ENCODE data around the gene MRPS2. TPM values are rescaled to one million over a fixed set of nuclear protein-coding genes. Genes with fewer than 3 reads are reported as not detected.

Gene MRPS2
- polyA plus RNA-seq, 4 donors, result 32.4 to 65.9 (median 41.6) TPM

DNA sequence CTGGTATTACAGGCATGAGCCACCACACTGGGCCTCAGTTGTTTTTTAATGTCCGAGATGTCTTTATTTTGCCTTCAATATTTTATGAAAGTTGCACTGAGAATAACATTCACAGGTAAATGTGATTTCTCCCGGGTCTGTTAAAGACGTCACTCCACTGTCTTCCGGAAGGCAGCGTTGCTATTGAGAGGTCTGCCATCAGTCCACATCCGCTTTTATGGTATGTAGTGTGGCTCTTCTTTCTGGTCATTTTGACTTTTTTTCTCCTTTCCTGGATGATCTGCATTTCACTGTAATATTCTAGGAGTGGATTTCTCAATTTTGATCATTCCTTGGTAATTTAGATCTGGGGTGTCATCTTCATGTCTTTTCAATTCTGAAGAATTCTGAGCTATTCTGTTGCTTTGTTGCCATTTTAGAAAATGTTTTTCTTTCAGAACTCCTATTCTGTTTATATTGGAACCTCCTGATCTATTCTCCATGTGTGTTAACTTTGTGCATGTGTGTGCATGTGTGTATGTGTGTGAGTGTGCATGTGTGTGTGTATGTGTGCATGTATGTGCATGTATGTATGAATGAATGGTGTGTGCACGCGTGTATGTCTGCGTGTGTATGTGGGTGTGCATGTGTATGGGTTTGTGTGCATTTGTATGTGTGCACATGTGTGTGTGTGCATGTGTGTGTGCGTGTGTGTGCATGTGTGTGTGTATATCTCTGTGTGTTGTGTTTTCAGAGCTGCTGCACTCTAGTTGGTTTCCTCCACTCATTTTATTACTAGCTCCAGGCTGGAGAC lies 18.9 kb downstream of the MRPS2 start:
- Histone ChIP-seq H3K27ac (ENCODE audit: low read depth in 1 of 3, low read length in 2 of 3) (no peak overlapping the region), H3K27me3 (ENCODE audit: control insufficient read depth in 3 of 3, insufficient read depth in 3 of 3, low read length in 3 of 3) (peaks cover 0 to 1% (median 0%) of the 10 kb centered on the region in 3 donors), H3K4me3 (ENCODE audit: low read depth in 1 of 3, low read length in 3 of 3) (no peak overlapping the region), H3K4me1 (ENCODE audit: control insufficient read depth in 3 of 3, insufficient read depth in 2 of 3, low read depth in 1 of 3, low read length in 2 of 3) (no peaks in the 10 kb centered on the region), H3K36me3 (ENCODE audit: control insufficient read depth in 3 of 3, insufficient read depth in 2 of 3, low read depth in 1 of 3, low read length in 3 of 3) (no peaks in the 10 kb centered on the region), H3K9me3 (ENCODE audit: control insufficient read depth in 2 of 2, insufficient read depth in 1 of 2, low read depth in 1 of 2, low read length in 1 of 2) (no peaks in the 10 kb centered on the region)
- whole genome bisulfite sequencing, 3 donors, result 89 to 90% (median 90%) methylated on average over 10 of the region's 10 CpGs
- no peak for DNase-seq
- FAIRE-seq, result no peak

GRCh38 chr9:135520916-135521607 lies 20.6 kb downstream of the MRPS2 start, which contains the start of gene LCN1:
Gene LCN1 (plus strand): TSS chr9:135521440. CDS start chr9:135521498, 58 bp downstream.
- WGBS, 3 donors, result 81 to 85% (median 84%) methylated on average over 17 to 18 of the region's 18 CpGs
- DNase-seq, result no peak
- no peaks in the 10 kb centered on the region for H3K9me3 ChIP-seq (ENCODE audit: control insufficient read depth in 2 of 2, insufficient read depth in 1 of 2, low read depth in 1 of 2, low read length in 1 of 2)
- no peaks in the 10 kb centered on the region for H3K36me3 ChIP-seq (ENCODE audit: control insufficient read depth in 3 of 3, insufficient read depth in 2 of 3, low read depth in 1 of 3, low read length in 3 of 3)
- H3K4me1 ChIP-seq (ENCODE audit: control insufficient read depth in 3 of 3, insufficient read depth in 2 of 3, low read depth in 1 of 3, low read length in 2 of 3), result no peaks in the 10 kb centered on the region
- peaks cover 0 to 1% (median 0%) of the 10 kb centered on the region in 3 donors for H3K27me3 ChIP-seq (ENCODE audit: control insufficient read depth in 3 of 3, insufficient read depth in 3 of 3, low read length in 3 of 3)
- no peak for FAIRE-seq
- no peak within 1 kb of the TSS for H3K27ac ChIP-seq (ENCODE audit: low read depth in 1 of 3, low read length in 2 of 3)
- no peak within 1 kb of the TSS for H3K4me3 ChIP-seq (ENCODE audit: low read depth in 1 of 3, low read length in 3 of 3)

GRCh38 chr9:135521608-135522095 lies 21.2 kb downstream of the MRPS2 start:
- H3K4me1 ChIP-seq (ENCODE audit: control insufficient read depth in 3 of 3, insufficient read depth in 2 of 3, low read depth in 1 of 3, low read length in 2 of 3), result no peaks in the 10 kb centered on the region
- no peaks in the 10 kb centered on the region for H3K36me3 ChIP-seq (ENCODE audit: control insufficient read depth in 3 of 3, insufficient read depth in 2 of 3, low read depth in 1 of 3, low read length in 3 of 3)
- no peak overlapping the region for H3K4me3 ChIP-seq (ENCODE audit: low read depth in 1 of 3, low read length in 3 of 3)
- no peak overlapping the region for H3K27ac ChIP-seq (ENCODE audit: low read depth in 1 of 3, low read length in 2 of 3)
- H3K9me3 ChIP-seq (ENCODE audit: control insufficient read depth in 2 of 2, insufficient read depth in 1 of 2, low read depth in 1 of 2, low read length in 1 of 2), result no peaks in the 10 kb centered on the region
- peaks cover 0 to 1% (median 0%) of the 10 kb centered on the region in 3 donors for H3K27me3 ChIP-seq (ENCODE audit: control insufficient read depth in 3 of 3, insufficient read depth in 3 of 3, low read length in 3 of 3)
- 77 to 85% (median 80%) methylated on average over 8 to 11 of the region's 11 CpGs for WGBS, 3 donors
- DNase-seq (no peak), FAIRE-seq (no peak)

DNA sequence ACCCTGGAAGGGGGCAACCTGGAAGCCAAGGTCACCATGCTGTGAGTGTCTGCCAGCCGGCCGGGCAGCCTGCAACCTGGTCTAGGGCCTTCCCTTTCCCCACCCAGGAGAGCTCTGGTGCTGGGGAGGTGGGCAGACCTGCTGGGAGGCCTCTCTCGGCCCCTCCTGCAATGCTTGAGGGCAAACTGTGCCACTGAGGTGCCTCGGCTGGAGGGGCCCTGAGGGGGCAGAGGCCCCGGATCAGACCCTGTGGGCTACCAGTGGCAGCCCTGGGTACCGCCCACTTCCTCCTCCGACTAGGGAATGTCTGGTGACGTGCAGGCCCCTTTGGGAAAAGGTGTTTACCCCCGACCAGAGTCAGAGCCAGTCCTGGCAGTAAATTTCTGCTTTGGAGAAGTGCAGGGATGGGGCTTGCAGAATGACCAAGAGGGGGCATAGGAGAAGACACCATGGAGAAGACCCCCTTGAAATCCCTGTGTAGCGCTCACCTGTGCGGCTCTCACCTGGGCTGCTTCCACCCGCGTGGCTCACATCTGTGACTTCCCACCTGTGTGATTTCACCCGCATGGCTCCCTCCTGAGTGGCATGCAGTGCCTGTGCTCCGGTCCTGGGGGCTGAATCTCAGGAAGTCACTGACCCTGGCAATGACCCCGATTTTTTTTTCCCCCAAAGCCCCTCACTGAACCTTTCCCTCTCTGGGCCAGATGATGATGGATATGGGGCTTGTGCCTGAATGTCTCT lies 21.8 kb downstream of the MRPS2 start:
- 60 to 69% (median 62%) methylated on average over 16 of the region's 16 CpGs for WGBS, 3 donors
- DNase-seq (no peak), FAIRE-seq (no peak)
- H3K4me1 ChIP-seq (ENCODE audit: control insufficient read depth in 3 of 3, insufficient read depth in 2 of 3, low read depth in 1 of 3, low read length in 2 of 3), result no peaks in the 10 kb centered on the region
- no peaks in the 10 kb centered on the region for H3K36me3 ChIP-seq (ENCODE audit: control insufficient read depth in 3 of 3, insufficient read depth in 2 of 3, low read depth in 1 of 3, low read length in 3 of 3)
- H3K27ac ChIP-seq (ENCODE audit: low read depth in 1 of 3, low read length in 2 of 3), result no peak overlapping the region
- peaks cover 0 to 1% (median 0%) of the 10 kb centered on the region in 3 donors for H3K27me3 ChIP-seq (ENCODE audit: control insufficient read depth in 3 of 3, insufficient read depth in 3 of 3, low read length in 3 of 3)
- no peak overlapping the region for H3K4me3 ChIP-seq (ENCODE audit: low read depth in 1 of 3, low read length in 3 of 3)
- H3K9me3 ChIP-seq (ENCODE audit: control insufficient read depth in 2 of 2, insufficient read depth in 1 of 2, low read depth in 1 of 2, low read length in 1 of 2), result no peaks in the 10 kb centered on the region

- Histone ChIP-seq H3K27me3 (ENCODE audit: control insufficient read depth in 3 of 3, insufficient read depth in 3 of 3, low read length in 3 of 3) (peaks cover 0 to 1% (median 0%) of the 10 kb centered on the region in 3 donors), H3K27ac (ENCODE audit: low read depth in 1 of 3, low read length in 2 of 3) (no peak overlapping the region), H3K36me3 (ENCODE audit: control insufficient read depth in 3 of 3, insufficient read depth in 2 of 3, low read depth in 1 of 3, low read length in 3 of 3) (no peaks in the 10 kb centered on the region), H3K4me3 (ENCODE audit: low read depth in 1 of 3, low read length in 3 of 3) (no peak overlapping the region), H3K9me3 (ENCODE audit: control insufficient read depth in 2 of 2, insufficient read depth in 1 of 2, low read depth in 1 of 2, low read length in 1 of 2) (no peaks in the 10 kb centered on the region), H3K4me1 (ENCODE audit: control insufficient read depth in 3 of 3, insufficient read depth in 2 of 3, low read depth in 1 of 3, low read length in 2 of 3) (no peaks in the 10 kb centered on the region)
- no peak for FAIRE-seq
- DNase-seq, result no peak
- WGBS, 3 donors, result 67 to 77% (median 70%) methylated on average over 17 of the region's 17 CpGs
Observed at GRCh38 chr9:135522931-135523330, 22.4 kb downstream of the MRPS2 start.

DNA sequence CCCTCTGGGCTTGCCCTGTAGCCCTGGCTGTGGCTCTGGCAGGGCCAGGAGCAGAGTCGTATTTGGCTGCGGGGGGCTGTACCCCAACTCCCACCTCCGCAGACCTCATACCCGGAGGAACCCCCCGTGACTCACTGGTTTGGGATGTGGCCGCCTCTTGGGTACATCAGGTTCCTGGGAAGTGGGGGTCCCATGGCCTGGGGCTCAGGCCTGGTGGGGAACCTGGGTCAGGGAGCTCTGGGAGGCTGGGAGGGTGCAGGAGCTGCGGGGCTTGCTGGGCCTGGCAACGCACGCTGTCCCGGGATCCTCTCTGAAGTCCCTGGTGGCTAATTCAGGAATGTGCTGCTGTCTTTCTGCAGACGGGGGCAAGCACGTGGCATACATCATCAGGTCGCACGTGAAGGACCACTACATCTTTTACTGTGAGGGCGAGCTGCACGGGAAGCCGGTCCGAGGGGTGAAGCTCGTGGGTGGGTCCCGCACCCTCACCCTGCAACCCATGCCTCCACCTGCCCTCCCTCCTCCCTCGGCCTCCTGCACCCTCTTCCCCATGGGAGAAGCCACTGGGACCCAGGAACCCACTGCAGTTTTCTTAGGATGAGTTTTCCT lies 23.1 kb downstream of the MRPS2 start:
- H3K4me3 ChIP-seq (ENCODE audit: low read depth in 1 of 3, low read length in 3 of 3), result no peak overlapping the region
- H3K36me3 ChIP-seq (ENCODE audit: control insufficient read depth in 3 of 3, insufficient read depth in 2 of 3, low read depth in 1 of 3, low read length in 3 of 3), result no peaks in the 10 kb centered on the region
- peaks cover 0 to 1% (median 0%) of the 10 kb centered on the region in 3 donors for H3K27me3 ChIP-seq (ENCODE audit: control insufficient read depth in 3 of 3, insufficient read depth in 3 of 3, low read length in 3 of 3)
- WGBS, 3 donors, result 64 to 66% (median 65%) methylated on average over 19 to 21 of the region's 21 CpGs
- DNase-seq (no peak), FAIRE-seq (no peak)
- no peak overlapping the region for H3K27ac ChIP-seq (ENCODE audit: low read depth in 1 of 3, low read length in 2 of 3)
- H3K9me3 ChIP-seq (ENCODE audit: control insufficient read depth in 2 of 2, insufficient read depth in 1 of 2, low read depth in 1 of 2, low read length in 1 of 2), result no peaks in the 10 kb centered on the region
- H3K4me1 ChIP-seq (ENCODE audit: control insufficient read depth in 3 of 3, insufficient read depth in 2 of 3, low read depth in 1 of 3, low read length in 2 of 3), result no peaks in the 10 kb centered on the region

- DNase-seq, result no peak
Observed at GRCh38 chr9:135524130-135524861, 23.8 kb downstream of the MRPS2 start.

More at GRCh38 chr9:135524130-135524861, 23.8 kb downstream of the MRPS2 start:
- WGBS, 3 donors, result 51 to 63% (median 59%) methylated on average over 27 of the region's 27 CpGs
- H3K4me1 ChIP-seq (ENCODE audit: control insufficient read depth in 3 of 3, insufficient read depth in 2 of 3, low read depth in 1 of 3, low read length in 2 of 3), result no peaks in the 10 kb centered on the region
- H3K36me3 ChIP-seq (ENCODE audit: control insufficient read depth in 3 of 3, insufficient read depth in 2 of 3, low read depth in 1 of 3, low read length in 3 of 3), result no peaks in the 10 kb centered on the region
- no peak overlapping the region for H3K27ac ChIP-seq (ENCODE audit: low read depth in 1 of 3, low read length in 2 of 3)
- peaks cover 0 to 1% (median 0%) of the 10 kb centered on the region in 3 donors for H3K27me3 ChIP-seq (ENCODE audit: control insufficient read depth in 3 of 3, insufficient read depth in 3 of 3, low read length in 3 of 3)
- FAIRE-seq, result no peak
- no peak overlapping the region for H3K4me3 ChIP-seq (ENCODE audit: low read depth in 1 of 3, low read length in 3 of 3)
- H3K9me3 ChIP-seq (ENCODE audit: control insufficient read depth in 2 of 2, insufficient read depth in 1 of 2, low read depth in 1 of 2, low read length in 1 of 2), result no peaks in the 10 kb centered on the region
